Psoas muscle (tissue), 8 donors: ENCODE measurements around the gene AQP2. TPM values are rescaled to one million over a fixed set of nuclear protein-coding genes. Genes with fewer than 3 reads are reported as not detected.

Source experiments
- ATAC-seq, 4 donors: fragments of 200-7000 bp; cut with Tn5 transposase; one replicate each; pipeline ENCODE4 v1.9.1; 2020; ENCODE audit warnings: moderate library complexity in 3 of 4, mild to moderate bottlenecking in 2 of 4
- DNase-seq, 2 donors: peaks; one replicate each; pipeline ENCODE4 v3.0.0-alpha.2; 2020
- H3K27ac ChIP-seq: fragments of 200-600 bp; one replicate; pipeline ENCODE4 v1.8.0; 2022
- H3K27me3 ChIP-seq, 3 donors: fragments of 200-600 bp in 1 of 3; one replicate each; pipeline versions ENCODE4 v1.6.1 to v1.8.0; 2013 to 2022; ENCODE audit warnings: low read length in 2 of 3, mild to moderate bottlenecking in 2 of 3, moderate library complexity in 1 of 3; ENCODE audit not compliant: insufficient read depth in 3 of 3
- H3K36me3 ChIP-seq, 2 donors: fragments of 200-600 bp in 1 of 2; one replicate each; pipeline versions ENCODE4 v1.6.1 to v1.8.0; 2013 to 2022; ENCODE audit warnings: low read depth in 1 of 2, mild to moderate bottlenecking in 1 of 2, moderate library complexity in 1 of 2; ENCODE audit not compliant: insufficient read depth in 1 of 2
- H3K4me1 ChIP-seq: fragments of 200-600 bp; one replicate; pipeline ENCODE4 v1.8.0; 2022
- H3K4me3 ChIP-seq: fragments of 200-600 bp; one replicate; pipeline ENCODE4 v1.8.0; 2022; ENCODE audit warnings: mild to moderate bottlenecking
- H3K9me3 ChIP-seq: fragments of 200-600 bp; one replicate; pipeline ENCODE4 v1.8.0; 2022
- WGBS, 3 donors: extraction: QIAGEN DNeasy Blood & Tissue Kit; methylation state at CpG; one replicate each; pipeline versions ENCODE4 v1.1.6 to v1.1.7; 2013; 5-methylcytosine and 5-hydroxymethylcytosine counted together
- intact Hi-C, 2 donors: fragments of 100-400 bp; cut with DNase I; formaldehyde crosslinking; loops; one replicate each; pipeline versions ENCODE4 v1.11.0 to v1.14.2; 2022
- polyA plus RNA-seq, 3 donors: library from polyadenylated mRNA; stranded (reverse); fragments of 200-250 nt; gene quantifications; one replicate each; pipeline ENCODE4 v1.2.3, GENCODE V29; 2013
- total RNA-seq, 4 donors: library from RNA; stranded (reverse); fragmentation: NEBNext Ultra II Directional in 2 of 4; extraction: Animal tissue kit (Norgen Biotek cat#: 25700) in 2 of 4; gene quantifications; one replicate each; pipeline versions ENCODE4 v1.2.1 to v1.2.4, GENCODE V29; 2021 to 2023
- TF ChIP-seq, protein P1 (sequence below): fragments of 200-600 bp; IDR thresholded peaks from one replicate; pipeline ENCODE4 v1.8.0; 2022; ENCODE audit warnings: antibody characterized with exemption
- donor health status: healthy with polysubstance abuse.
- donor health status: DM: no; HTN: no; CAD: no; lungs with moderate emphysema.
- donor health status: Bipolar disorder and iron deficiency.
- donor health status: healthy.
- donor health status: DM: yes; HTN: yes; CAD: no.
- donor health status: DM: no; HTN: no; CAD: no.
- donor health status: DM: no; HTN: no; CAD: no.
- donor health status: DM: yes; HTN: yes; CAD: no.

AQP2 gene
- total and polyA plus RNA-seq, 7 donors = not detected

DNA sequence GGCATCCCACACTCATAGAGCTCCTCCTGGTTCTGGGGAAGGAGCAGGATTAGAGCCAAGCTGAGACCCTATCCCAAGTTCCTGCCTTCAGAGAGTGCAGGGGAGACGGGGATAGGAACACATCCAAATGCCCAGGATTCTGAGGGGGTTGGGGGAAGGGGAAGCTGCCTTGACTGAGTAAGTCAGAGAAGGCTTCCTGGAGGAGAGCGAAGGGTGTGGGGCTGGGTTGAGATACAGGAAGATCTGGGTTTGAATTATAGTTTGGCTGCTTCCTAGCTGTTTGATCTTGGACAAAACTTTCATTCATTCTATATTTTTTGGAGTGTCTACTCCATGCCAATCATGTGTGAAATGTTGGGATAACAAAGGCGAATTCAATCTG lies 8.0 kb upstream of the AQP2 start:
- DNase-seq = no peak
- Histone ChIP-seq H3K27ac (no peak overlapping the region), H3K27me3 (no peaks in the 10 kb centered on the region), H3K4me1 (no peaks in the 10 kb centered on the region), H3K36me3 (no peaks in the 10 kb centered on the region), H3K4me3 (no peak overlapping the region), H3K9me3 (no peaks in the 10 kb centered on the region)
- ATAC-seq = no peak
- TF ChIP-seq, protein P1, sequence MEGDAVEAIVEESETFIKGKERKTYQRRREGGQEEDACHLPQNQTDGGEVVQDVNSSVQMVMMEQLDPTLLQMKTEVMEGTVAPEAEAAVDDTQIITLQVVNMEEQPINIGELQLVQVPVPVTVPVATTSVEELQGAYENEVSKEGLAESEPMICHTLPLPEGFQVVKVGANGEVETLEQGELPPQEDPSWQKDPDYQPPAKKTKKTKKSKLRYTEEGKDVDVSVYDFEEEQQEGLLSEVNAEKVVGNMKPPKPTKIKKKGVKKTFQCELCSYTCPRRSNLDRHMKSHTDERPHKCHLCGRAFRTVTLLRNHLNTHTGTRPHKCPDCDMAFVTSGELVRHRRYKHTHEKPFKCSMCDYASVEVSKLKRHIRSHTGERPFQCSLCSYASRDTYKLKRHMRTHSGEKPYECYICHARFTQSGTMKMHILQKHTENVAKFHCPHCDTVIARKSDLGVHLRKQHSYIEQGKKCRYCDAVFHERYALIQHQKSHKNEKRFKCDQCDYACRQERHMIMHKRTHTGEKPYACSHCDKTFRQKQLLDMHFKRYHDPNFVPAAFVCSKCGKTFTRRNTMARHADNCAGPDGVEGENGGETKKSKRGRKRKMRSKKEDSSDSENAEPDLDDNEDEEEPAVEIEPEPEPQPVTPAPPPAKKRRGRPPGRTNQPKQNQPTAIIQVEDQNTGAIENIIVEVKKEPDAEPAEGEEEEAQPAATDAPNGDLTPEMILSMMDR = no peak
- intact Hi-C loops = no loop called here
- WGBS, 3 donors = 93 to 95% (median 95%) methylated on average over 3 of the region's 3 CpGs

DNA sequence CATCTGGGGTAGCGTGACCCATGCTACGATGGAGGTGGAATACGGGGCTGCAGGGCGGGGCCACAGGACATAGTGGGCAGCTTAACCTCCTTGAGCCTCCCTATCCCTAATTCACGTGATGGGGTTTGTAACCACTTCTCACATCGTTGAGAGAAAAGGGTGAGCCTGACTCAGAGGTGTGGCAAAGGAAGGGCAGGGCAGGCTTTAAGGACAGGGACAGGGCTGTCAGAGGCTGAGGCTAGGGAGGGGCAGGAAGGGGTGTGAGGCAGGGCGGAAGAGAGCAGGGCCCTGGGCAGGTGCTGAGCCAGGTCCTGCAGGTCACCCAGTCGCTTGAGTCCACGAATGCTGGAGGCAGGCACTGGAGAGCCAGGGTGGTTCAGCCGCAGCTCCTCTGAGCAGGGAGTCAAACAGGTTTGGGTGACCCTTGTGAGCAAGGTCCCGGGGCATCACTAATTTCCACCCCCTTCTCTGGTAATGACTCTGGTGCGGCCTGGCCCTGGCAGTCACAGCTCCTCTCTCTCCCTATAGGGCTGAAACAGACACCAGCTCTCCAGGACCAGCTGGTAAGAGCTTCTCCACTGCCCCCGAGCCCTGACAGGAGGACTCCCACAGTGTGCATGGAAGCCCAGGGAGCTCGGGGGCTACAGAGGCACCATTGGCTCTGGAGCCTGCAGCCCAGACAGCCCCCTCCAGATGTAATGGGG lies 7.5 kb upstream of the AQP2 start:
- 76 to 81% (median 79%) methylated on average over 13 to 14 of the region's 14 CpGs for WGBS, 3 donors
- Histone ChIP-seq H3K9me3 (no peaks in the 10 kb centered on the region), H3K27me3 (no peaks in the 10 kb centered on the region), H3K4me1 (no peaks in the 10 kb centered on the region), H3K4me3 (no peak overlapping the region), H3K27ac (no peak overlapping the region), H3K36me3 (no peaks in the 10 kb centered on the region)
- intact Hi-C loops = no loop called here
- DNase-seq (no peak), ATAC-seq (no peak)
- TF ChIP-seq, protein P1 = no peak

DNA sequence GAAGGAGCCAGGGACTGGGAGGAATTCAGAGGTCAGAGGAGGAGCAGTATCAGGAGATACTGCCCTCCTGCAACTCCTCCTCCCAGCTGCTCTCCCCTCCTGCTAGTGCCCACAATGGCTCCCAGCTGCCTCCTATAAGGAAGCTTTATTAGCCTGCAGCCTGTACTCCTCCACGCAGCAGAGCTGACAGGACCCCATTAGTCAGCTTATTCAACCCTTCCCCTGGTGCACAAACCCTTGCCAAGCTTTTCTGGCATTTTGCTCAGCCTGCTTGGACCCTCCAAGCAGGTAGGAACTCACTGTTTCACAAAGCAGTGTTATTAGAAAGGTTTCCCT lies 6.9 kb upstream of the AQP2 start:
- Histone ChIP-seq H3K27me3 (no peaks in the 10 kb centered on the region), H3K4me1 (no peaks in the 10 kb centered on the region), H3K27ac (no peak overlapping the region), H3K4me3 (no peak overlapping the region), H3K36me3 (no peaks in the 10 kb centered on the region), H3K9me3 (no peaks in the 10 kb centered on the region)
- 83 to 94% (median 94%) methylated on average over 1 of the region's 1 CpG for WGBS, 3 donors
- intact Hi-C loops = no loop called here
- TF ChIP-seq, protein P1 = no peak
- DNase-seq (no peak), ATAC-seq (no peak)

DNA sequence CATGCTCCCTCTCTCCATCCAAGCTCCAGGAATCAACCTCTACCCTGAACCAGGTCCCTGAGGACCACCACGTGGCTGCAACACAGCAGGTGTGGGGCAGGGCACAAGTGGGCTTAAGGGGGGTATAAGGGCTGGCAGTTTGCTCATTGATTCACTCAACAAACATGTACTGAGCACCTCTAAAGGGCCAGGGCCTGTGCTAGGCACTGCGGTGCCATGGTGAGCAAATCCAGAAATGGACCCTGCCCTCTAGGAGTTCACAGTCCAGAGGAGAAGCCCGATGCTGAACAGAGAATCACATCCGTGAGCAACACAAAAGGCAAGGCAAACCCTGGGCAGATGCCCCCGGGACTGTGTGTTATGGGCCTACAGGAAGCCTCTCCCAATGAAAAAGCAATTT lies 6.5 kb upstream of the AQP2 start:
- H3K4me1 ChIP-seq = no peaks in the 10 kb centered on the region
- DNase-seq (no peak), ATAC-seq (no peak)
- H3K27ac ChIP-seq = no peak overlapping the region
- no peak overlapping the region for H3K4me3 ChIP-seq
- H3K36me3 ChIP-seq = no peaks in the 10 kb centered on the region
- 84 to 87% (median 87%) methylated on average over 5 of the region's 5 CpGs for whole genome bisulfite sequencing, 3 donors
- TF ChIP-seq, protein P1 = no peak
- intact Hi-C loops = no loop called here
- H3K27me3 ChIP-seq = no peaks in the 10 kb centered on the region
- H3K9me3 ChIP-seq = no peaks in the 10 kb centered on the region

DNA sequence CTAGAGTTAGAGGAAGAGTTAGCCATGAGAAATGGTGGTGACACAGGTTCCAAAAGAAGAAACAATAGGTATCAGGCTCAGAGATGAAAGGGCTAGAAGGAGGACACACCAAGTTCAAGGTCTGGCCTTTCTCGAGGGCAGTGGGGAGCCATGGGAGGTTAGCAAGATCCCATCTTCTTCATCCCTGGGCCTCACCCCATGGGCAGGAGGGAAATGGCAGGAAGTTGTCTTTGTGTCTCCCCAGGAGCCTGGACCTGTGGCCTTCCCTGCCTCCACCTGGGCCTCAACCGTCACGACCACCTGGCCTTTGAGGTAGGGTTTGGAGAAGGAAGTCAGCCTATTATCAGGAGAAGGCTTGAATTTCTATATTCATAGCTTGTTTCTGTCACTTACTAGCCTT lies 5.8 kb upstream of the AQP2 start:
- 96 to 100% (median 97%) methylated on average over 3 of the region's 3 CpGs for WGBS, 3 donors
- intact Hi-C loops = loop anchor here in 1 of 2 donors (5.0 kb wide), 1 partner anchor 77 kb away; no protein-coding TSS in a partner anchor
- DNase-seq (no peak), ATAC-seq (no peak)
- Histone ChIP-seq H3K4me3 (no peak overlapping the region), H3K27ac (no peak overlapping the region), H3K4me1 (no peaks in the 10 kb centered on the region), H3K9me3 (no peaks in the 10 kb centered on the region), H3K27me3 (no peaks in the 10 kb centered on the region), H3K36me3 (no peaks in the 10 kb centered on the region)
- TF ChIP-seq, protein P1 = no peak
